A673 (cell line): Measurements from ENCODE around the gene ID3.
A peak's percentile ranks its signal among the peaks of the same experiment; 100 is the strongest.

Source experiments
- CTCF ChIP-seq: fragments of 300-800, 200-600 bp; sonication (generic); conservative IDR thresholded peaks from 2 replicates; pipeline ENCODE4 v1.5.1; 2017; ENCODE audit warnings: low read depth, mild to moderate bottlenecking, antibody characterized with exemption, low read length, moderate library complexity, mixed read lengths
- EZH2 ChIP-seq: fragments of 200-600 bp; sonication (generic); IDR thresholded peaks from 2 replicates; pipeline ENCODE4 v1.6.1; 2017; ENCODE audit warnings: borderline replicate concordance, low read depth, mild to moderate bottlenecking, mixed read lengths, antibody characterized with exemption, low read length; ENCODE audit not compliant: poor library complexity, severe bottlenecking

DNA sequence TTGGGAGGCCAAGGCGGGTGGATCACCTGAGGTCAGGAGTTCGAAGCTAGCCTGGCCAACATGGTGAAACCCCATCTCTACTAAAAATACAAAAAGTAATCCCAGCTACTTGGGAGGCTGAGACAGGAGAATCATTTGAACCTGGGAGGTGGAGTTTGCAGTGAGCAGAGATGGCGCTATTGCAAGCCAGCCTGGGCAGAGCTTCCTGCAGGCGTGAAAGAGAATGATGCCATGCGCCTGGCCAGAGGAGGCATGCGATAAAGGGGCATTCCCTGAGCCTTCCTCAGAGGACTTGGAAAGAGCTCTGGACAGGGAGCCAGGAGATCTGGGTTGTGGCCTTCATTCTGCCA lies 31.4 kb downstream of the ID3 start:
- TF ChIP-seq CTCF (0 out of 2 replicates have a peak, but pooled peaks have one; percentile 27), EZH2 (no peak)
